Neural cell (in vitro differentiated cells): ENCODE data around the gene SDF4. TPM values are rescaled to one million over a fixed set of nuclear protein-coding genes. Genes with fewer than 3 reads are reported as not detected.

Experiments
- H2AFZ ChIP-seq: fragments of 200-600, 300-800 bp; sonication (generic), shearing (Covaris generic); 2 replicates; pipeline ENCODE4 v1.6.0; 2014; ENCODE audit warnings: low read depth, mild to moderate bottlenecking, antibody characterized with exemption, low read length, moderate library complexity
- H3F3A ChIP-seq: fragments of 200-600 bp; shearing (Covaris generic); 2 replicates; pipeline ENCODE4 v1.6.1; 2016; ENCODE audit warnings: mild to moderate bottlenecking, moderate library complexity, mixed read lengths, antibody characterized with exemption, low read length; ENCODE audit not compliant: insufficient read depth, poor library complexity, severe bottlenecking
- H3K27ac ChIP-seq: fragments of 200-600, 300-800 bp; sonication (generic), shearing (Covaris generic); 2 replicates; pipeline ENCODE4 v1.5.1; 2014; ENCODE audit warnings: mild to moderate bottlenecking, low read length, moderate library complexity
- H3K27me3 ChIP-seq: fragments of 300-800, 200-600 bp; sonication (generic), shearing (Covaris generic); 2 replicates; pipeline ENCODE4 v1.6.0; 2014; ENCODE audit warnings: mild to moderate bottlenecking, low read depth, low read length, moderate library complexity; ENCODE audit not compliant: insufficient read depth
- H3K36me3 ChIP-seq: fragments of 300-800, 200-600 bp; sonication (generic), shearing (Covaris generic); 2 replicates; pipeline ENCODE4 v1.5.1; 2014; ENCODE audit warnings: mild to moderate bottlenecking, antibody characterized with exemption, low read length, moderate library complexity; ENCODE audit not compliant: insufficient read depth
- H3K4me2 ChIP-seq: fragments of 300-800, 200-600 bp; sonication (generic), shearing (Covaris generic); 2 replicates; pipeline ENCODE4 v1.6.0; 2014; ENCODE audit warnings: mild to moderate bottlenecking, low read length
- H3K4me3 ChIP-seq: fragments of 300-800, 200-600 bp; sonication (generic), shearing (Covaris generic); 2 replicates; pipeline ENCODE4 v1.5.1; 2014; ENCODE audit warnings: mild to moderate bottlenecking, low read length, moderate library complexity
- H3K79me2 ChIP-seq: fragments of 200-600 bp; shearing (Covaris generic); replicated peaks from 2 replicates; pipeline ENCODE4 v1.6.0; 2014; ENCODE audit warnings: mild to moderate bottlenecking, low read length, moderate library complexity; ENCODE audit not compliant: insufficient read depth
- H3K9ac ChIP-seq: fragments of 300-800, 200-600 bp; sonication (generic), shearing (Covaris generic); 2 replicates; pipeline ENCODE4 v1.6.1; 2016; ENCODE audit warnings: mild to moderate bottlenecking, low read length, mixed read lengths
- H3K9me2 ChIP-seq: fragments of 200-600 bp; shearing (Covaris generic); 2 replicates; pipeline ENCODE4 v1.6.1; 2016; ENCODE audit warnings: mild to moderate bottlenecking, low read length, mixed read lengths; ENCODE audit not compliant: insufficient read depth
- H3K9me3 ChIP-seq: fragments of 200-600, 300-800 bp; sonication (generic), shearing (Covaris generic); 2 replicates; pipeline ENCODE4 v1.6.1; 2016; ENCODE audit warnings: mild to moderate bottlenecking, mixed run types, low read length, moderate library complexity, mixed read lengths
- H4K20me1 ChIP-seq: fragments of 200-600 bp; shearing (Covaris generic); 2 replicates; pipeline ENCODE4 v1.6.1; 2016; ENCODE audit warnings: mild to moderate bottlenecking, mixed run types; ENCODE audit not compliant: insufficient read depth
- EP300 ChIP-seq: fragments of 450-650 bp; conservative IDR thresholded peaks from 2 replicates; pipeline ENCODE4 v1.6.1; 2014; ENCODE audit warnings: antibody characterized with exemption, mild to moderate bottlenecking, moderate library complexity; ENCODE audit not compliant: poor library complexity, severe bottlenecking
- EZH2 ChIP-seq: fragments of 200-600, 300-800 bp; shearing (Covaris generic), sonication (generic); IDR thresholded peaks from 2 replicates; pipeline ENCODE4 v1.6.1; 2014; ENCODE audit warnings: antibody characterized with exemption, low read length, borderline replicate concordance, mild to moderate bottlenecking; ENCODE audit not compliant: insufficient read depth, poor library complexity, severe bottlenecking
- MXI1 ChIP-seq: fragments of 450-650 bp; conservative IDR thresholded peaks from 2 replicates; pipeline ENCODE4 v1.6.1; 2014; ENCODE audit warnings: antibody characterized with exemption, mild to moderate bottlenecking; ENCODE audit not compliant: poor library complexity, severe bottlenecking
- POLR2AphosphoS5 ChIP-seq: IDR thresholded peaks from 2 replicates; pipeline ENCODE4 v1.6.1; 2012
- RAD21 ChIP-seq: fragments of 450-650 bp; conservative IDR thresholded peaks from 2 replicates; pipeline ENCODE4 v1.6.1; 2014; ENCODE audit warnings: antibody characterized with exemption, mild to moderate bottlenecking, moderate library complexity
- SMC3 ChIP-seq: fragments of 450-650 bp; conservative IDR thresholded peaks from 2 replicates; pipeline ENCODE4 v1.6.1; 2014; ENCODE audit warnings: antibody characterized with exemption, mild to moderate bottlenecking, moderate library complexity; ENCODE audit not compliant: poor library complexity
- TAF1 ChIP-seq: IDR thresholded peaks from 2 replicates; pipeline ENCODE4 v1.6.1; 2012; ENCODE audit warnings: low read depth
- polyA plus RNA-seq: library from polyadenylated mRNA; depleted of rRNA; stranded (reverse); fragments of >200 nt; gene quantifications from 2 replicates; pipeline ENCODE4 v1.2.3, GENCODE V29; 2014
- TF ChIP-seq, protein P1 (sequence below): IDR thresholded peaks from 2 replicates; pipeline ENCODE4 v1.6.1; 2012; ENCODE audit warnings: borderline replicate concordance
- TF ChIP-seq, protein P2 (sequence below): fragments of 450-650 bp; IDR thresholded peaks from 2 replicates; pipeline ENCODE4 v1.5.1; 2014; ENCODE audit warnings: antibody characterized with exemption, mild to moderate bottlenecking, moderate library complexity; ENCODE audit not compliant: poor library complexity, severe bottlenecking

Gene SDF4
- polyA plus RNA-seq, 1 donor from 2014 or later = 91.2 TPM

- Histone ChIP-seq H4K20me1 (no peaks in the 10 kb centered on the region), H3K79me2 (peaks cover 25% of the 10 kb centered on the region), H3K4me3 (no peak overlapping the region), H3K4me2 (no peak overlapping the region), H2AFZ (no peak overlapping the region), H3F3A (no peaks in the 10 kb centered on the region), H3K9ac (no peak overlapping the region), H3K36me3 (no peaks in the 10 kb centered on the region), H3K27ac (no peak overlapping the region), H3K9me3 (no peaks in the 10 kb centered on the region), H3K27me3 (no peaks in the 10 kb centered on the region), H3K9me2 (no peaks in the 10 kb centered on the region)
- TF ChIP-seq POLR2AphosphoS5 (no peak), SMC3 (no peak), RAD21 (no peak), EZH2 (no peak), MXI1 (no peak), EP300 (no peak), TAF1 (no peak)
- TF ChIP-seq, protein P1, sequence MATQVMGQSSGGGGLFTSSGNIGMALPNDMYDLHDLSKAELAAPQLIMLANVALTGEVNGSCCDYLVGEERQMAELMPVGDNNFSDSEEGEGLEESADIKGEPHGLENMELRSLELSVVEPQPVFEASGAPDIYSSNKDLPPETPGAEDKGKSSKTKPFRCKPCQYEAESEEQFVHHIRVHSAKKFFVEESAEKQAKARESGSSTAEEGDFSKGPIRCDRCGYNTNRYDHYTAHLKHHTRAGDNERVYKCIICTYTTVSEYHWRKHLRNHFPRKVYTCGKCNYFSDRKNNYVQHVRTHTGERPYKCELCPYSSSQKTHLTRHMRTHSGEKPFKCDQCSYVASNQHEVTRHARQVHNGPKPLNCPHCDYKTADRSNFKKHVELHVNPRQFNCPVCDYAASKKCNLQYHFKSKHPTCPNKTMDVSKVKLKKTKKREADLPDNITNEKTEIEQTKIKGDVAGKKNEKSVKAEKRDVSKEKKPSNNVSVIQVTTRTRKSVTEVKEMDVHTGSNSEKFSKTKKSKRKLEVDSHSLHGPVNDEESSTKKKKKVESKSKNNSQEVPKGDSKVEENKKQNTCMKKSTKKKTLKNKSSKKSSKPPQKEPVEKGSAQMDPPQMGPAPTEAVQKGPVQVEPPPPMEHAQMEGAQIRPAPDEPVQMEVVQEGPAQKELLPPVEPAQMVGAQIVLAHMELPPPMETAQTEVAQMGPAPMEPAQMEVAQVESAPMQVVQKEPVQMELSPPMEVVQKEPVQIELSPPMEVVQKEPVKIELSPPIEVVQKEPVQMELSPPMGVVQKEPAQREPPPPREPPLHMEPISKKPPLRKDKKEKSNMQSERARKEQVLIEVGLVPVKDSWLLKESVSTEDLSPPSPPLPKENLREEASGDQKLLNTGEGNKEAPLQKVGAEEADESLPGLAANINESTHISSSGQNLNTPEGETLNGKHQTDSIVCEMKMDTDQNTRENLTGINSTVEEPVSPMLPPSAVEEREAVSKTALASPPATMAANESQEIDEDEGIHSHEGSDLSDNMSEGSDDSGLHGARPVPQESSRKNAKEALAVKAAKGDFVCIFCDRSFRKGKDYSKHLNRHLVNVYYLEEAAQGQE = no peak
- TF ChIP-seq, protein P2, sequence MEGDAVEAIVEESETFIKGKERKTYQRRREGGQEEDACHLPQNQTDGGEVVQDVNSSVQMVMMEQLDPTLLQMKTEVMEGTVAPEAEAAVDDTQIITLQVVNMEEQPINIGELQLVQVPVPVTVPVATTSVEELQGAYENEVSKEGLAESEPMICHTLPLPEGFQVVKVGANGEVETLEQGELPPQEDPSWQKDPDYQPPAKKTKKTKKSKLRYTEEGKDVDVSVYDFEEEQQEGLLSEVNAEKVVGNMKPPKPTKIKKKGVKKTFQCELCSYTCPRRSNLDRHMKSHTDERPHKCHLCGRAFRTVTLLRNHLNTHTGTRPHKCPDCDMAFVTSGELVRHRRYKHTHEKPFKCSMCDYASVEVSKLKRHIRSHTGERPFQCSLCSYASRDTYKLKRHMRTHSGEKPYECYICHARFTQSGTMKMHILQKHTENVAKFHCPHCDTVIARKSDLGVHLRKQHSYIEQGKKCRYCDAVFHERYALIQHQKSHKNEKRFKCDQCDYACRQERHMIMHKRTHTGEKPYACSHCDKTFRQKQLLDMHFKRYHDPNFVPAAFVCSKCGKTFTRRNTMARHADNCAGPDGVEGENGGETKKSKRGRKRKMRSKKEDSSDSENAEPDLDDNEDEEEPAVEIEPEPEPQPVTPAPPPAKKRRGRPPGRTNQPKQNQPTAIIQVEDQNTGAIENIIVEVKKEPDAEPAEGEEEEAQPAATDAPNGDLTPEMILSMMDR = no peak
Observed at GRCh38 chr1:1275836-1276235, 44.0 kb upstream of the SDF4 start.

GRCh38 chr1:1274931-1275431, 43.2 kb upstream of the SDF4 start:
- no peaks in the 10 kb centered on the region for H3K9me3 ChIP-seq
- no peak overlapping the region for H3K4me2 ChIP-seq
- TF ChIP-seq RAD21 = no peak
- no peak for TF ChIP-seq EZH2
- TF ChIP-seq TAF1 = no peak
- TF ChIP-seq, protein P2 = no peak
- TF ChIP-seq POLR2AphosphoS5 = no peak
- TF ChIP-seq, protein P1 = no peak
- no peak for TF ChIP-seq EP300
- TF ChIP-seq MXI1 = no peak
- no peak for TF ChIP-seq SMC3
- peak overlapping the region; percentile 95 for H3K4me3 ChIP-seq
- H3F3A ChIP-seq = no peaks in the 10 kb centered on the region
- no peak overlapping the region for H2AFZ ChIP-seq
- no peak overlapping the region for H3K27ac ChIP-seq
- no peaks in the 10 kb centered on the region for H3K9me2 ChIP-seq
- no peaks in the 10 kb centered on the region for H4K20me1 ChIP-seq
- peak overlapping the region; percentile 88 for H3K9ac ChIP-seq
- no peaks in the 10 kb centered on the region for H3K36me3 ChIP-seq
- peaks cover 33% of the 10 kb centered on the region for H3K79me2 ChIP-seq
- no peaks in the 10 kb centered on the region for H3K27me3 ChIP-seq
